Lower leg skin (tissue), 3 donors: Measurements from ENCODE around the gene TNFSF10.

Experiments used
- POLR2A ChIP-seq, 2 donors: fragments of 450-650 bp; IDR thresholded peaks; one replicate each; pipeline ENCODE4 v1.6.1; 2016 to 2017; ENCODE audit warnings: antibody characterized with exemption in 2 of 2, mild to moderate bottlenecking in 1 of 2, moderate library complexity in 1 of 2
- TF ChIP-seq, protein P1 (sequence below), 3 donors: fragments of 450-650 bp; IDR thresholded peaks; one replicate each; pipeline ENCODE4 v1.5.1; 2016; ENCODE audit warnings: antibody characterized with exemption in 3 of 3, mild to moderate bottlenecking in 3 of 3, moderate library complexity in 2 of 3

DNA sequence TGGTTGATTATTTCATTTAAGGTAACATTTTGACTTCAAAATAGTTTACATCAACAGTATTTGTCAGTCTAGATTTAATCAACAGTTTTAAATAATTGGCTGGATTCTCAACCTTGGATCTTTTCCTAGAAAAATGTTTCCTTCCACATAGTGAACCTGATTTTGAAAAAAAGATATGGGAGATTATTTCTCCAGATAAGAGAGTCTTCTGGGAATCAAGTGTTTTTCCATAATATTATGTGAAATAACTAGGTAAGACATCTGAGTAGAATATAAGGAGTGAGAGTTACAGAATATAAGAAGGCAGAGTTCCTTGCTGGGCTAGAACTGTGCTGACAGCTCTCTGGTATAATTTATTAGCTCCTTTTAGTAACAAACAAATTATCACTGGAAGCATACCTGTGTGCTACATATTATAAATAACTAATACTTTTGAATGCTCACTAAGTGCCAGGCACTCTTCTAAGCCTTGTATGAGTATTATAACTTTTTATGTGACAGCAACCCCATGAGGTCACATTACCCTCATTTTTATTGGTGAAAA lies 18.8 kb upstream of the TNFSF10 start:
- TF ChIP-seq, protein P1, sequence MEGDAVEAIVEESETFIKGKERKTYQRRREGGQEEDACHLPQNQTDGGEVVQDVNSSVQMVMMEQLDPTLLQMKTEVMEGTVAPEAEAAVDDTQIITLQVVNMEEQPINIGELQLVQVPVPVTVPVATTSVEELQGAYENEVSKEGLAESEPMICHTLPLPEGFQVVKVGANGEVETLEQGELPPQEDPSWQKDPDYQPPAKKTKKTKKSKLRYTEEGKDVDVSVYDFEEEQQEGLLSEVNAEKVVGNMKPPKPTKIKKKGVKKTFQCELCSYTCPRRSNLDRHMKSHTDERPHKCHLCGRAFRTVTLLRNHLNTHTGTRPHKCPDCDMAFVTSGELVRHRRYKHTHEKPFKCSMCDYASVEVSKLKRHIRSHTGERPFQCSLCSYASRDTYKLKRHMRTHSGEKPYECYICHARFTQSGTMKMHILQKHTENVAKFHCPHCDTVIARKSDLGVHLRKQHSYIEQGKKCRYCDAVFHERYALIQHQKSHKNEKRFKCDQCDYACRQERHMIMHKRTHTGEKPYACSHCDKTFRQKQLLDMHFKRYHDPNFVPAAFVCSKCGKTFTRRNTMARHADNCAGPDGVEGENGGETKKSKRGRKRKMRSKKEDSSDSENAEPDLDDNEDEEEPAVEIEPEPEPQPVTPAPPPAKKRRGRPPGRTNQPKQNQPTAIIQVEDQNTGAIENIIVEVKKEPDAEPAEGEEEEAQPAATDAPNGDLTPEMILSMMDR (IDR thresholded peaks at IDR 0.05), result no peak
- TF ChIP-seq POLR2A (IDR thresholded peaks at IDR 0.05), result no peak
